HG03432 (cell line): ENCODE measurements around the gene TMOD1.
"Not testable (repeated sequence)": the region's sequence is repeated elsewhere in the genome, so short reads cannot be mapped to it uniquely, and the experiment has no call there.

ENCODE experiments used
- ATAC-seq: cut with Tn5 transposase; IDR thresholded peaks from one replicate; pipeline ENCODE4 v1.9.1; 2021; ENCODE audit warnings: mild to moderate bottlenecking, moderate library complexity; ENCODE audit not compliant: unreplicated experiment

TMOD1 gene

GRCh38 chr9:97501177-97501971 is at the start of gene TMOD1:
TSS of gene TMOD1 (plus strand) at chr9:97501666. CDS start at chr9:97524189, 22,523 bp downstream.
- ATAC-seq: peak; percentile 85

- ATAC-seq: not testable (repeated sequence)
Measured at GRCh38 chr9:97453573-97453972, 47.9 kb upstream of the TMOD1 start.

GRCh38 chr9:97456841-97457240 is 44.6 kb upstream of the TMOD1 start:
- ATAC-seq: not testable (repeated sequence)

GRCh38 chr9:97459326-97459725 is 42.1 kb upstream of the TMOD1 start:
- no peak for ATAC-seq

- ATAC-seq: no peak
Measured at GRCh38 chr9:97462159-97462558, 39.3 kb upstream of the TMOD1 start.

GRCh38 chr9:97462914-97463313 is 38.6 kb upstream of the TMOD1 start:
- ATAC-seq: no peak

GRCh38 chr9:97468658-97469448 is 32.6 kb upstream of the TMOD1 start:
- ATAC-seq: peak; percentile 85

GRCh38 chr9:97470076-97470475 is 31.4 kb upstream of the TMOD1 start:
- no peak for ATAC-seq

GRCh38 chr9:97473717-97474116 is 27.7 kb upstream of the TMOD1 start:
- no peak for ATAC-seq

- no peak for ATAC-seq
Measured at GRCh38 chr9:97474372-97474925, 27.0 kb upstream of the TMOD1 start.

GRCh38 chr9:97475059-97475458 is 26.4 kb upstream of the TMOD1 start:
- no peak for ATAC-seq

- no peak for ATAC-seq
Measured at GRCh38 chr9:97478301-97478981, 23.0 kb upstream of the TMOD1 start.

GRCh38 chr9:97479496-97480159 is 21.8 kb upstream of the TMOD1 start:
- no peak for ATAC-seq

GRCh38 chr9:97480174-97480573 is 21.3 kb upstream of the TMOD1 start:
- no peak for ATAC-seq

- ATAC-seq: no peak
Measured at GRCh38 chr9:97480749-97481148, 20.7 kb upstream of the TMOD1 start.

GRCh38 chr9:97484134-97484533 is 17.3 kb upstream of the TMOD1 start:
- no peak for ATAC-seq

- no peak for ATAC-seq
Measured at GRCh38 chr9:97487107-97487506, 14.4 kb upstream of the TMOD1 start.

- no peak for ATAC-seq
Measured at GRCh38 chr9:97487861-97488260, 13.6 kb upstream of the TMOD1 start.

- no peak for ATAC-seq
Measured at GRCh38 chr9:97491216-97491999, 10.1 kb upstream of the TMOD1 start.
